Colonic mucosa (tissue), 4 donors: ENCODE data around the gene IL20RA. TPM values are rescaled to one million over a fixed set of nuclear protein-coding genes. Genes with fewer than 3 reads are reported as not detected.

Source experiments
- DNase-seq: peaks from one replicate; pipeline ENCODE4 v3.0.0-alpha.2; 2020
- H3K27ac ChIP-seq: fragments of 200-600 bp; one replicate; pipeline ENCODE4 v1.8.0; 2021
- H3K27me3 ChIP-seq: fragments of 200-600 bp; one replicate; pipeline ENCODE4 v1.8.0; 2021
- H3K36me3 ChIP-seq: fragments of 200-600 bp; one replicate; pipeline ENCODE4 v1.8.0; 2021
- H3K4me1 ChIP-seq: fragments of 200-600 bp; one replicate; pipeline ENCODE4 v1.8.0; 2021; ENCODE audit warnings: mild to moderate bottlenecking
- H3K4me3 ChIP-seq: fragments of 200-600 bp; one replicate; pipeline ENCODE4 v1.8.0; 2021
- H3K9ac ChIP-seq, 2 donors: one replicate each; pipeline ENCODE4 v1.7.0; 2013; ENCODE audit warnings: control low read depth in 2 of 2, low read depth in 2 of 2, low read length in 2 of 2
- H3K9me3 ChIP-seq: fragments of 200-600 bp; one replicate; pipeline ENCODE4 v1.8.0; 2021
- CTCF ChIP-seq: fragments of 200-600 bp; IDR thresholded peaks from one replicate; pipeline ENCODE4 v1.8.0; 2022; ENCODE audit warnings: antibody characterized with exemption, mild to moderate bottlenecking
- intact Hi-C: fragments of 100-400 bp; cut with DNase I; formaldehyde crosslinking; loops from one replicate; pipeline ENCODE4 v1.14.1; 2022
- total RNA-seq, 2 donors: library from RNA; stranded (reverse); fragmentation: NEBNext Ultra II Directional in 1 of 2; extraction: Animal tissue kit (Norgen Biotek cat#: 25700) in 1 of 2; gene quantifications; one replicate each; pipeline ENCODE4 v1.2.1, GENCODE V29; 2021
- donor health status: healthy.
- donor health status: DM: no; HTN: no; CAD: no.
- donor health status: DM: no; HTN: no; CAD: no.

IL20RA gene
- total RNA-seq, 2 donors from 2014 or later = 12.2 to 12.8 TPM

- H3K4me3 ChIP-seq = no peak overlapping the region
- H3K9ac ChIP-seq = no peak overlapping the region
- H3K27me3 ChIP-seq = no peaks in the 10 kb centered on the region
- DNase-seq = no peak
- H3K4me1 ChIP-seq = no peaks in the 10 kb centered on the region
- H3K27ac ChIP-seq = no peak overlapping the region
- H3K36me3 ChIP-seq = no peaks in the 10 kb centered on the region
- intact Hi-C loops = no loop called here
- no peak for TF ChIP-seq CTCF
- no peaks in the 10 kb centered on the region for H3K9me3 ChIP-seq
These were observed 31.7 kb downstream of the IL20RA start for GRCh38 chr6:137013031-137013430.

- DNase-seq = no peak
- Histone ChIP-seq H3K36me3 (no peaks in the 10 kb centered on the region), H3K9me3 (no peaks in the 10 kb centered on the region), H3K4me3 (no peak overlapping the region), H3K9ac (no peak overlapping the region), H3K27ac (no peak overlapping the region), H3K27me3 (no peaks in the 10 kb centered on the region), H3K4me1 (no peaks in the 10 kb centered on the region)
- intact Hi-C loops = no loop called here
- no peak for TF ChIP-seq CTCF
These were observed 33.4 kb downstream of the IL20RA start for GRCh38 chr6:137011406-137011805.

DNA sequence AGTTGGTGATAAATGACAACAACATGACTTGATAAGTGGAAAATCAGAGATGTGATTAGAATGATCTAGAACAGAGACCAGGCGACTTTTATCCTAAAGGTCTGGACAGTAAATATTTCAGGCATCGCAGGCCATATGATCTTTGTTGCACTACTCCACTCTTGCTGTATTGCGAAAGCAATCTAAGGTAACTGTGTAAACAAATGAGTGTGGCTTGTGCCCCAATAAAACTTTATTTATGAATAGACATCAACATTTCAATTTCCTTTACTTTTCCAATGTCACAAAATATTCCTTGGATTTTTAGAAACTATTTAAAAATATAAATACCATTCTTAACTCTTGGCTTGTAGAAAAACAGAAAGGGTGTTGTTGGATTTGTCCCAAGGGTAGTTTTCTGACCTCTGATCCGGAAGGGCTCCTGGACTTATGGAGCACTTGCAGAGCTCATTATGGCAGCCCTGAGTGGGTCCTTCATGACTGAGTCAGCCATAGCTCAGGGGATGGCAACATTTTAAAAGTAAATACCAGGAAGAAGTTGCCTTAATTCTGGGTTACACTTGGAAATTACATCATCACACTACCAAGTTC, 34.5 kb downstream of the IL20RA start:
- Histone ChIP-seq H3K4me1 (no peaks in the 10 kb centered on the region), H3K27ac (no peak overlapping the region), H3K9ac (no peak overlapping the region), H3K9me3 (no peaks in the 10 kb centered on the region), H3K36me3 (no peaks in the 10 kb centered on the region), H3K27me3 (no peaks in the 10 kb centered on the region), H3K4me3 (no peak overlapping the region)
- TF ChIP-seq CTCF = no peak
- DNase-seq = no peak
- intact Hi-C loops = no loop called here

DNA sequence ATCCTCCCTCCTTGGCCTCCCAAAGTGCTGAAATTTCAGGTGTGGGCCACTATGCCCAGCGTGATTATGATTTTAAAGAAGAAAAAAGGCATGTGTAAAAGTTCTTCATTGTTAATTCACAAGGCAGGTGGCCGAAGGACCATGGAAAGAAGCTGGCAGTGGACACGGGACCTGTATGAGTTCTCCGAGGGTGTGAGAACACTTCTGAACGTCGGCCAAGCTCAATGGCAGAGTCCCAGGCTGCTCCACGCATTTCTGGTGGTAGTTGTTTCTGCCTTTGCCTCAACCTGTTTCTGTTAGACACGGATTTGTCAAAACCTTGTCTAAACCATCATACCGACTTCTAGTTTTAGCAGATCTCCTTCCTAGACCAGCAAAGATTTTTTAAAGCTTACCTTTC, 36.6 kb downstream of the IL20RA start:
- no peaks in the 10 kb centered on the region for H3K4me1 ChIP-seq
- intact Hi-C loops = no loop called here
- TF ChIP-seq CTCF = no peak
- DNase-seq = no peak
- H3K27ac ChIP-seq = no peak overlapping the region
- no peaks in the 10 kb centered on the region for H3K36me3 ChIP-seq
- H3K9me3 ChIP-seq = no peaks in the 10 kb centered on the region
- H3K9ac ChIP-seq = no peak overlapping the region
- no peak overlapping the region for H3K4me3 ChIP-seq
- H3K27me3 ChIP-seq = no peaks in the 10 kb centered on the region

- Histone ChIP-seq H3K9me3 (no peaks in the 10 kb centered on the region), H3K4me1 (peaks cover 5% of the 10 kb centered on the region), H3K36me3 (no peaks in the 10 kb centered on the region), H3K4me3 (no peak overlapping the region), H3K9ac (no peak overlapping the region), H3K27ac (no peak overlapping the region), H3K27me3 (no peaks in the 10 kb centered on the region)
- TF ChIP-seq CTCF = no peak
- no peak for DNase-seq
- intact Hi-C loops = no loop called here
These were observed 38.7 kb downstream of the IL20RA start for GRCh38 chr6:137006056-137006455.
